Ureter (tissue), 1 donor: ENCODE results near the gene RGPD5. TPM values are rescaled to one million over a fixed set of nuclear protein-coding genes. Genes with fewer than 3 reads are reported as not detected.
"Not testable (repeated sequence)": the region's sequence is repeated elsewhere in the genome, so short reads cannot be mapped to it uniquely, and the experiment has no call there.

Source experiments
- DNase-seq: peaks from one replicate; pipeline ENCODE4 v3.0.0-alpha.2; 2020; ENCODE audit warnings: low spot score
- total RNA-seq: library from RNA; stranded (reverse); gene quantifications from one replicate; pipeline ENCODE4 v1.2.4, GENCODE V29; 2023
- donor health status: DM: yes; HTN: yes; CAD: no.

The RGPD5 gene
- 68.3 TPM for total RNA-seq

GRCh38 chr2:109794074-109794737, at the start of gene RGPD5:
RGPD5 (plus strand) TSS chr2:109794305; CDS start chr2:109794466, 161 bp downstream.
- not testable (repeated sequence) for DNase-seq

GRCh38 chr2:109751572-109751971, 42.5 kb upstream of the RGPD5 start:
- not testable (repeated sequence) for DNase-seq

- DNase-seq: not testable (repeated sequence)
Observed at GRCh38 chr2:109757163-109757824, 36.8 kb upstream of the RGPD5 start.

GRCh38 chr2:109760265-109761042, 33.7 kb upstream of the RGPD5 start:
- DNase-seq: not testable (repeated sequence)

GRCh38 chr2:109761043-109761454, 33.1 kb upstream of the RGPD5 start:
- not testable (repeated sequence) for DNase-seq

GRCh38 chr2:109761976-109762375, 32.1 kb upstream of the RGPD5 start:
- not testable (repeated sequence) for DNase-seq

GRCh38 chr2:109766074-109766473, 28.0 kb upstream of the RGPD5 start:
- not testable (repeated sequence) for DNase-seq

- not testable (repeated sequence) for DNase-seq
Observed at GRCh38 chr2:109766886-109767578, 27.1 kb upstream of the RGPD5 start.

GRCh38 chr2:109768934-109769333, 25.2 kb upstream of the RGPD5 start:
- not testable (repeated sequence) for DNase-seq

GRCh38 chr2:109779118-109779517, 15.0 kb upstream of the RGPD5 start:
- not testable (repeated sequence) for DNase-seq

- DNase-seq: not testable (repeated sequence)
Observed at GRCh38 chr2:109781147-109781816, 12.8 kb upstream of the RGPD5 start.

GRCh38 chr2:109782446-109782993, 11.6 kb upstream of the RGPD5 start:
- not testable (repeated sequence) for DNase-seq

GRCh38 chr2:109791530-109792279, 2.4 kb upstream of the RGPD5 start:
- not testable (repeated sequence) for DNase-seq

GRCh38 chr2:109792659-109793058, 1.4 kb upstream of the RGPD5 start:
- not testable (repeated sequence) for DNase-seq

- not testable (repeated sequence) for DNase-seq
Observed at GRCh38 chr2:109871129-109871751, 77.1 kb downstream of the RGPD5 start.

GRCh38 chr2:109876625-109877024, 82.5 kb downstream of the RGPD5 start:
- DNase-seq: not testable (repeated sequence)

- not testable (repeated sequence) for DNase-seq
Observed at GRCh38 chr2:109882112-109882511, 88.0 kb downstream of the RGPD5 start.

- DNase-seq: not testable (repeated sequence)
Observed at GRCh38 chr2:109888414-109888813, 94.3 kb downstream of the RGPD5 start.

GRCh38 chr2:109889909-109890308, 95.8 kb downstream of the RGPD5 start:
- not testable (repeated sequence) for DNase-seq
